UCSD-AML1 (cell line): ENCODE measurements around the gene GRIFIN.
A peak's percentile ranks its signal among the peaks of the same experiment; 100 is the strongest.
"Not testable (repeated sequence)": the region's sequence is repeated elsewhere in the genome, so short reads cannot be mapped to it uniquely, and the experiment has no call there.

Source experiments
- DNase-seq: peaks from one replicate; lab custom pipeline; 2025; ENCODE audit not compliant: unreplicated experiment; lab: John Stamatoyannopoulos, UW

The GRIFIN gene

GRCh38 chr7:2480070-2480408, 3.8 kb upstream of the GRIFIN start:
- no peak for DNase-seq

- no peak for DNase-seq
These were observed 3.3 kb upstream of the GRIFIN start for GRCh38 chr7:2479276-2480069.

- DNase-seq: no peak
These were observed 2.6 kb upstream of the GRIFIN start for GRCh38 chr7:2478800-2479199.

GRCh38 chr7:2478399-2478785, 2.2 kb upstream of the GRIFIN start:
- no peak for DNase-seq

GRCh38 chr7:2477447-2478398, 1.5 kb upstream of the GRIFIN start:
- DNase-seq: peak; percentile 80

- no peak for DNase-seq
These were observed 713 bp upstream of the GRIFIN start for GRCh38 chr7:2476776-2477446.

GRCh38 chr7:2475678-2476015, 551 bp downstream of the GRIFIN start:
- no peak for DNase-seq

GRCh38 chr7:2474813-2475677, 1.2 kb downstream of the GRIFIN start:
- DNase-seq: no peak

- DNase-seq: no peak
These were observed 2.0 kb downstream of the GRIFIN start for GRCh38 chr7:2474224-2474623.

GRCh38 chr7:2473496-2474180, 2.6 kb downstream of the GRIFIN start:
- no peak for DNase-seq

- no peak for DNase-seq
These were observed 3.5 kb downstream of the GRIFIN start for GRCh38 chr7:2472739-2473138.

GRCh38 chr7:2471396-2471795, 4.8 kb downstream of the GRIFIN start:
- peak; percentile 47 for DNase-seq

GRCh38 chr7:2471022-2471329, 5.2 kb downstream of the GRIFIN start:
- no peak for DNase-seq

- no peak for DNase-seq
These were observed 5.8 kb downstream of the GRIFIN start for GRCh38 chr7:2470204-2471021.

GRCh38 chr7:2469460-2470203, 6.6 kb downstream of the GRIFIN start:
- DNase-seq: not testable (repeated sequence)

- DNase-seq: no peak
These were observed 8.0 kb downstream of the GRIFIN start for GRCh38 chr7:2468227-2468626.

GRCh38 chr7:2466675-2467074, 9.5 kb downstream of the GRIFIN start:
- DNase-seq: no peak

- no peak for DNase-seq
These were observed 10.3 kb downstream of the GRIFIN start for GRCh38 chr7:2465928-2466327.

GRCh38 chr7:2462731-2463130, 13.5 kb downstream of the GRIFIN start:
- DNase-seq: no peak
